ENCODE measurements around the gene LCTL. TPM values are rescaled to one million over a fixed set of nuclear protein-coding genes. Genes with fewer than 3 reads are reported as not detected.

LCTL gene
- total RNA-seq, 2 experiments from 2014 or later: not detected

DNA sequence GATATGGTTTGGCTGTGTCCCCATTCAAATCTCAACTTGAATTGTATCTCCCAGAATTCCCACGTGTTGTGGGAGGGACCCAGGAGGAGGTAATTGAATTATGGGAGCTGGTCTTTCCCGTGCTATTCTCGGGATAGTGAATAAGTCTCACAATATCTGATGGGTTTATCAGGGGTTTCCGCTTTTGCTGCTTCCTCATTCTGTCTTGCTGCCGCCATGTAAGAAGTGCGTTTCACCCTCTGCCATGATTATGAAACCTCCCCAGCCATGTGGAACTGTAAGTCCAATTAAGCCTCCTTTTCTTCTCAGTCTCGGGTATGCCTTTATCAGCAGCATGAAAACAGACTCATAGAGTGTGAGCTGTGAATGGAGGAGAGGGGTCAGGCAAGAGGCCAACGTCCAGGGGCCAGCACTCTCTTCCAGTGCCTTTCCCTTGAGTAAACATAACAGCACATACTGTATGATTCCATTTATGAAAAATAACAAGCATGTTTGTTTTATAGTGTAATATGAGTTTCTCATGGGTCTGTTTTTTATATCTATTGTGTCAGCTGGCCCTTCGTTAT lies 16.3 kb upstream of the LCTL start:
- Mint-ChIP-seq H3K27me3 (peaks cover 1% of the 10 kb centered on the region), H3K27ac (no peak overlapping the region), H3K36me3 (ENCODE audit: low read depth) (no peaks in the 10 kb centered on the region), H3K4me3 (no peak overlapping the region), H3K4me1 (ENCODE audit: low read depth) (peaks cover 10% of the 10 kb centered on the region), H3K9me3 (no peaks in the 10 kb centered on the region)
- ATAC-seq (no peak), DNase-seq (no peak)
- CTCF ChIA-PET: no interaction called here
- intact Hi-C loops (cut with micrococcal nuclease): no loop called here
- TF ChIP-seq, protein P1, sequence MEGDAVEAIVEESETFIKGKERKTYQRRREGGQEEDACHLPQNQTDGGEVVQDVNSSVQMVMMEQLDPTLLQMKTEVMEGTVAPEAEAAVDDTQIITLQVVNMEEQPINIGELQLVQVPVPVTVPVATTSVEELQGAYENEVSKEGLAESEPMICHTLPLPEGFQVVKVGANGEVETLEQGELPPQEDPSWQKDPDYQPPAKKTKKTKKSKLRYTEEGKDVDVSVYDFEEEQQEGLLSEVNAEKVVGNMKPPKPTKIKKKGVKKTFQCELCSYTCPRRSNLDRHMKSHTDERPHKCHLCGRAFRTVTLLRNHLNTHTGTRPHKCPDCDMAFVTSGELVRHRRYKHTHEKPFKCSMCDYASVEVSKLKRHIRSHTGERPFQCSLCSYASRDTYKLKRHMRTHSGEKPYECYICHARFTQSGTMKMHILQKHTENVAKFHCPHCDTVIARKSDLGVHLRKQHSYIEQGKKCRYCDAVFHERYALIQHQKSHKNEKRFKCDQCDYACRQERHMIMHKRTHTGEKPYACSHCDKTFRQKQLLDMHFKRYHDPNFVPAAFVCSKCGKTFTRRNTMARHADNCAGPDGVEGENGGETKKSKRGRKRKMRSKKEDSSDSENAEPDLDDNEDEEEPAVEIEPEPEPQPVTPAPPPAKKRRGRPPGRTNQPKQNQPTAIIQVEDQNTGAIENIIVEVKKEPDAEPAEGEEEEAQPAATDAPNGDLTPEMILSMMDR (IDR thresholded peaks at IDR 0.05): no peak
- POLR2A ChIA-PET: no interaction called here

- DNase-seq (no peak), ATAC-seq (no peak)
- POLR2A ChIA-PET: no interaction called here
- Mint-ChIP-seq H3K36me3 (ENCODE audit: low read depth) (no peaks in the 10 kb centered on the region), H3K27ac (no peak overlapping the region), H3K4me1 (ENCODE audit: low read depth) (peaks cover 10% of the 10 kb centered on the region), H3K9me3 (no peaks in the 10 kb centered on the region), H3K4me3 (no peak overlapping the region), H3K27me3 (no peaks in the 10 kb centered on the region)
- TF ChIP-seq, protein P1 (IDR thresholded peaks at IDR 0.05): no peak
- CTCF ChIA-PET: interaction anchor here (1.2 to 1.6 kb wide), 2 partner anchors 14 to 271 kb away, joined by 4 read pairs; no protein-coding TSS in a partner anchor
- intact Hi-C loops (cut with micrococcal nuclease): no loop called here
These were observed 14.8 kb upstream of the LCTL start for GRCh38 chr15:66580643-66581042.

GRCh38 chr15:66578286-66578875 lies 12.6 kb upstream of the LCTL start:
- TF ChIP-seq, protein P1 (IDR thresholded peaks at IDR 0.05): no peak
- intact Hi-C loops (cut with micrococcal nuclease): no loop called here
- DNase-seq (peak; percentile 18), ATAC-seq (peak; percentile 94)
- H3K36me3 Mint-ChIP-seq (ENCODE audit: low read depth): no peaks in the 10 kb centered on the region
- no peaks in the 10 kb centered on the region for H3K27me3 Mint-ChIP-seq
- H3K9me3 Mint-ChIP-seq: no peaks in the 10 kb centered on the region
- ChIA-PET POLR2A (interaction anchor here (1.0 kb wide), 1 partner anchor 13 kb away, joined by 3 read pairs; the partner anchor contains the start of gene LCTL), CTCF (interaction anchor here (1.3 kb wide), 1 partner anchor 11 kb away, joined by 5 read pairs; no protein-coding TSS in a partner anchor)
- H3K27ac Mint-ChIP-seq: peak overlapping the region; percentile 68
- peaks cover 14% of the 10 kb centered on the region for H3K4me1 Mint-ChIP-seq (ENCODE audit: low read depth)
- H3K4me3 Mint-ChIP-seq: no peak overlapping the region

- H3K27me3 Mint-ChIP-seq: no peaks in the 10 kb centered on the region
- TF ChIP-seq, protein P1 (IDR thresholded peaks at IDR 0.05): no peak
- no peak for DNase-seq
- no peaks in the 10 kb centered on the region for H3K9me3 Mint-ChIP-seq
- intact Hi-C loops (cut with micrococcal nuclease): no loop called here
- H3K4me3 Mint-ChIP-seq: no peak overlapping the region
- ATAC-seq: no peak
- H3K4me1 Mint-ChIP-seq (ENCODE audit: low read depth): peaks cover 16% of the 10 kb centered on the region
- ChIA-PET CTCF (no interaction called here), POLR2A (no interaction called here)
- H3K27ac Mint-ChIP-seq: no peak overlapping the region
- no peaks in the 10 kb centered on the region for H3K36me3 Mint-ChIP-seq (ENCODE audit: low read depth)
These were observed 8.8 kb upstream of the LCTL start for GRCh38 chr15:66574596-66574950.

DNA sequence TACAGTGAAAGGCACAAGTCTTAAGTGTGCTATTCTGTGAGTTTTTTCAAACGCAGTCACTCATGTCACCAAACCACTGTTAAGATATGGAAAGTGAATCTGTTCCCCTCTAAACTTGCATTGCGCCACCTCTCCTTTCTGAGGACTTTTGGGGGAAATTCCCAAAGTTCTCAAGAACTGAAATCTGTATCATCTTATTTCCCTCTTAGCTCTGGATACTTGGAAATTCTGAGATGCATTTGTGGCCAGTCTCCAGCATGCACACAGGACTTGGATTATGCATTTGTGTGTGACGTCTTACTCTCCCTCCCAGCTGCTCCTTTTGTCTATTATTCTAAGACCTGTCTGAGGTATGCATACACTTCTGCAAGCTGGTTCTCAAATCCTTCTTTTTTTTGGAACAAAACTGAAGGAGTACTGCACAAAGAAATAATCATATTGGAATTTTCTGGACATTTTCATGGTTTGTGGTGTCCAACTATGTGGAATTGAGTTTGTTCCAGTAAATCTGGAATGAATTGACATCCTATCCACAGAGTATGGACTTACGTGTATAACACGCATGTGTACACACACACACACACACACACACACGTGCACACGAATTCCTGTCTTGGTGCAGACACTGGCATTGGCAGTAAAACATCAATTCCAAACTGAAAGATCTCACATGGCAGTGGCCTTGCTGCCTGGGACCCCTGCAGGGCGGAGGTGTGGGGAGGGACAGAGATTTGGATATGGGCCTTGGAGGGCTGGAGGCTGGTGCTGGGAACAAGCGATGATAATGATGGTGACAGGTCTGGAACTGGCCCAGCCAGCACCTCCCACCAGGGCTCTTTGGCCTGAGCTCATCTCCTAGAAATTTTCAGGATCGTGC lies 8.2 kb upstream of the LCTL start:
- no peak overlapping the region for H3K27ac Mint-ChIP-seq
- peaks cover 16% of the 10 kb centered on the region for H3K4me1 Mint-ChIP-seq (ENCODE audit: low read depth)
- POLR2A ChIA-PET: no interaction called here
- ATAC-seq (no peak), DNase-seq (no peak)
- TF ChIP-seq, protein P1 (IDR thresholded peaks at IDR 0.05): no peak
- no peaks in the 10 kb centered on the region for H3K9me3 Mint-ChIP-seq
- no peak overlapping the region for H3K4me3 Mint-ChIP-seq
- CTCF ChIA-PET: no interaction called here
- H3K36me3 Mint-ChIP-seq (ENCODE audit: low read depth): no peaks in the 10 kb centered on the region
- intact Hi-C loops (cut with micrococcal nuclease): no loop called here
- no peaks in the 10 kb centered on the region for H3K27me3 Mint-ChIP-seq

Data from activated CD8-positive, alpha-beta T cell treated with anti-CD3 and anti-CD28 coated beads for 36 hours (primary cell).